HepG2 (cell line): Measurements from ENCODE around the gene HNRNPR. TPM values are rescaled to one million over a fixed set of nuclear protein-coding genes. Genes with fewer than 3 reads are reported as not detected.

Experiments used
- ATRX ChIP-seq: sonication (generic); formaldehyde crosslinking; IDR thresholded peaks from 2 replicates; pipeline ENCODE4 v1.4.0; 2020; ENCODE audit warnings: missing genetic modification reagents, borderline replicate concordance
- CREB1 ChIP-seq, 2 experiments: fragments of 450-650 bp in 1 of 2; IDR thresholded peaks; 2 replicates each; pipeline ENCODE4 v1.6.1; 2016 to 2017; ENCODE audit warnings: control low read depth in 1 of 2, mild to moderate bottlenecking in 1 of 2, missing compliant biosample characterization in 1 of 2, missing genetic modification characterization in 1 of 2
- MYC ChIP-seq: sonication (generic); formaldehyde crosslinking; IDR thresholded peaks from 2 replicates; pipeline ENCODE4 v1.9.0; 2021; ENCODE audit warnings: missing genetic modification reagents, borderline replicate concordance
- NR1H2 ChIP-seq: sonication (generic); formaldehyde crosslinking; IDR thresholded peaks from 2 replicates; pipeline ENCODE4 v1.8.1; 2022; ENCODE audit warnings: low read depth, missing genetic modification reagents, borderline replicate concordance
- POLR2AphosphoS5 ChIP-seq: IDR thresholded peaks from 2 replicates; pipeline ENCODE4 v1.6.1; 2012; ENCODE audit warnings: low read depth, low read length
- REPIN1 ChIP-seq: sonication (generic); formaldehyde crosslinking; IDR thresholded peaks from 2 replicates; pipeline ENCODE4 v1.8.0; 2022; ENCODE audit warnings: missing genetic modification reagents, low read depth, mild to moderate bottlenecking, borderline replicate concordance
- TBX2 ChIP-seq: sonication (generic); formaldehyde crosslinking; IDR thresholded peaks from 2 replicates; pipeline ENCODE4 v1.5.0; 2020; ENCODE audit warnings: missing genetic modification reagents, mild to moderate bottlenecking, borderline replicate concordance
- ZBTB1 ChIP-seq: sonication (generic); formaldehyde crosslinking; IDR thresholded peaks from 2 replicates; pipeline ENCODE4 v1.4.0; 2020; ENCODE audit warnings: missing genetic modification reagents, borderline replicate concordance
- ZBTB7B ChIP-seq: sonication (generic); formaldehyde crosslinking; IDR thresholded peaks from 2 replicates; pipeline ENCODE4 v1.4.0; 2020; ENCODE audit warnings: missing genetic modification reagents
- ZEB1 ChIP-seq: IDR thresholded peaks from 2 replicates; pipeline ENCODE4 v1.6.1; 2012; ENCODE audit warnings: mild to moderate bottlenecking, low read depth, inconsistent platforms; ENCODE audit not compliant: insufficient replicate concordance
- ZNF34 ChIP-seq: sonication (generic); formaldehyde crosslinking; IDR thresholded peaks from 2 replicates; pipeline ENCODE4 v1.4.0; 2020; ENCODE audit warnings: mild to moderate bottlenecking, missing genetic modification reagents, borderline replicate concordance
- ZNF44 ChIP-seq: sonication (generic); formaldehyde crosslinking; IDR thresholded peaks from 2 replicates; pipeline ENCODE4 v1.5.1; 2020; ENCODE audit warnings: mild to moderate bottlenecking, missing genetic modification reagents
- ZNF510 ChIP-seq: sonication (generic); formaldehyde crosslinking; IDR thresholded peaks from 2 replicates; pipeline ENCODE4 v1.4.0; 2020; ENCODE audit warnings: low read depth, mild to moderate bottlenecking, missing genetic modification reagents
- ZSCAN22 ChIP-seq: sonication (generic); formaldehyde crosslinking; IDR thresholded peaks from 2 replicates; pipeline ENCODE4 v1.4.0; 2020; ENCODE audit warnings: mild to moderate bottlenecking, missing genetic modification reagents
- polyA plus RNA-seq, 8 experiments: library from polyadenylated mRNA; depleted of rRNA in 3 of 8; stranded (reverse) in 7 of 8; unstranded in 1 of 8; fragments of >200 nt; fragmentation: Illumina TruSeq in 4 of 8; extraction: Trizol in 4 of 8; gene quantifications; 2 replicates each; pipeline versions ENCODE4 v1.2.1 to v1.2.3, GENCODE V29; 2011 to 2016; ENCODE audit warnings: low read depth in 4 of 8, missing spikeins in 1 of 8, mixed read lengths in 1 of 8; ENCODE audit not compliant: insufficient read depth in 1 of 8
- total RNA-seq, 5 experiments: library from RNA; depleted of rRNA; stranded (reverse); fragments of >200 nt; fragmentation: Illumina TruSeq; extraction: Trizol; gene quantifications; 2 replicates each; pipeline ENCODE4 v1.2.3, GENCODE V29; 2016; ENCODE audit warnings: low read depth in 1 of 5
- TF ChIP-seq, protein P1 (sequence below): sonication (generic); formaldehyde crosslinking; IDR thresholded peaks from 2 replicates; pipeline ENCODE4 v1.8.0; 2022; ENCODE audit warnings: missing genetic modification reagents, mild to moderate bottlenecking, moderate library complexity, borderline replicate concordance
- TF ChIP-seq, protein P2 (sequence below): conservative IDR thresholded peaks from 2 replicates; pipeline ENCODE4 v1.6.1; 2018; ENCODE audit warnings: missing genetic modification reagents
- TF ChIP-seq, protein P3 (sequence below): sonication (generic); formaldehyde crosslinking; IDR thresholded peaks from 2 replicates; pipeline ENCODE4 v1.4.0; 2020; ENCODE audit warnings: missing genetic modification reagents, borderline replicate concordance
- TF ChIP-seq, protein P4 (sequence below): sonication (generic); formaldehyde crosslinking; IDR thresholded peaks from 2 replicates; pipeline ENCODE4 v1.8.1; 2023; ENCODE audit warnings: mild to moderate bottlenecking, missing genetic modification reagents
- TF ChIP-seq, protein P5 (sequence below): IDR thresholded peaks from 2 replicates; pipeline ENCODE4 v1.6.1; 2016; ENCODE audit warnings: low read depth, borderline replicate concordance

Gene HNRNPR
- total and polyA plus RNA-seq, 2 of the 13 experiments (the other 11 are each of a cell fraction or from before 2014, with no cell fraction given) = 133 to 216 TPM

DNA sequence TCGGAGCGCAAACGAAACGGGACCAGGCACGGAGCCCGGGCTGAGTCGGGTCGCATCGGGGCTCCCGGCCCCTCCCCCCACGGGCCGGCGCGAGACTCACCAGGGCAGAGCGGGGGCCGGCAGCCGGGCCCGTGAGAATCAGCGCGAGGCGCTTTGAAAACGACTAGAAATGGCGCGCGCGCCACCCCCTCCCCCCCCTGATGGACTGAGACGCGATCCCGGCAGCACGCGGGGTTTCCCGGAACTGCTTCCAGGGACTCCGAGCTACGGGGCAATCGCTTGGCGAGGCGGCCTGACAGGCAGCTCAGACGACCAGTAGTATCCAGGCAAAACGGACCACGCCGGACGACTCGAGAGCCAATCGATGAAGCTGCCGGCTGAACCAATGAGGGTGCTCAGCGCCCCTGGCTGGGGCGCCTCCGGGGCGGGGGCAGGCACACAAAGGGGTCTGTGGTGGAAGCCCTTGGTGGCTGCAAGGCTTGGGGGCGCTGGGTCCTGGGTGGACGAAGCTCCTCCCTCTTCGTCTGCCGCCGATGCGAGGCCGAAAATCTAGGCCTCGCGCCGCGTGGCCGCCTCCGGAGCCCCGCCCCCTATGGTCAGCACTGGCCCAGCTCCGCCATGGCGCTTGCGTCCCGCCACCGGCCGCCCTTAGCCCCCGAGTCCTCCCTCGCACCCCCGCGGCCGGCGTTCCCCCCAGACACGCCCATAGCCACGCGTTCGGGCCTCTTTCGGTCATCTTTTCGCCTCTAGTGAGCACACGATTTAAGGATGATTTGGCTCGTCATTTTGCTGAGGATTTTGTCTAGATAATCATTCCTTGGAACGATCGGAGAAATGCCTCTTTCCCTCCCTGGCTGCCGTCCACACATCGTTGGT is at the start of gene HNRNPR (continued):
- TF ChIP-seq, protein P1, sequence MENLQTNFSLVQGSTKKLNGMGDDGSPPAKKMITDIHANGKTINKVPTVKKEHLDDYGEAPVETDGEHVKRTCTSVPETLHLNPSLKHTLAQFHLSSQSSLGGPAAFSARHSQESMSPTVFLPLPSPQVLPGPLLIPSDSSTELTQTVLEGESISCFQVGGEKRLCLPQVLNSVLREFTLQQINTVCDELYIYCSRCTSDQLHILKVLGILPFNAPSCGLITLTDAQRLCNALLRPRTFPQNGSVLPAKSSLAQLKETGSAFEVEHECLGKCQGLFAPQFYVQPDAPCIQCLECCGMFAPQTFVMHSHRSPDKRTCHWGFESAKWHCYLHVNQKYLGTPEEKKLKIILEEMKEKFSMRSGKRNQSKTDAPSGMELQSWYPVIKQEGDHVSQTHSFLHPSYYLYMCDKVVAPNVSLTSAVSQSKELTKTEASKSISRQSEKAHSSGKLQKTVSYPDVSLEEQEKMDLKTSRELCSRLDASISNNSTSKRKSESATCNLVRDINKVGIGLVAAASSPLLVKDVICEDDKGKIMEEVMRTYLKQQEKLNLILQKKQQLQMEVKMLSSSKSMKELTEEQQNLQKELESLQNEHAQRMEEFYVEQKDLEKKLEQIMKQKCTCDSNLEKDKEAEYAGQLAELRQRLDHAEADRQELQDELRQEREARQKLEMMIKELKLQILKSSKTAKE = no peak
- TF ChIP-seq, protein P2, sequence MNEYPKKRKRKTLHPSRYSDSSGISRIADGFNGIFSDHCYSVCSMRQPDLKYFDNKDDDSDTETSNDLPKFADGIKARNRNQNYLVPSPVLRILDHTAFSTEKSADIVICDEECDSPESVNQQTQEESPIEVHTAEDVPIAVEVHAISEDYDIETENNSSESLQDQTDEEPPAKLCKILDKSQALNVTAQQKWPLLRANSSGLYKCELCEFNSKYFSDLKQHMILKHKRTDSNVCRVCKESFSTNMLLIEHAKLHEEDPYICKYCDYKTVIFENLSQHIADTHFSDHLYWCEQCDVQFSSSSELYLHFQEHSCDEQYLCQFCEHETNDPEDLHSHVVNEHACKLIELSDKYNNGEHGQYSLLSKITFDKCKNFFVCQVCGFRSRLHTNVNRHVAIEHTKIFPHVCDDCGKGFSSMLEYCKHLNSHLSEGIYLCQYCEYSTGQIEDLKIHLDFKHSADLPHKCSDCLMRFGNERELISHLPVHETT (CRISPR knock-in tag) = peak; percentile 83
- TF ChIP-seq MYC (peak; percentile 96), POLR2AphosphoS5 (peak; percentile 76), ZNF34 (CRISPR knock-in tag) (0 out of 2 replicates have a peak, but pooled peaks have one; percentile 15), ZBTB1 (no peak), ZBTB7B (CRISPR knock-in tag) (peak; percentile 90), ZNF510 (0 out of 2 replicates have a peak, but pooled peaks have one; percentile 36), ZSCAN22 (CRISPR knock-in tag) (no peak), NR1H2 (no peak), CREB1 (IDR thresholded peaks at IDR 0.05) (peak; percentile 85), CREB1 (CRISPR knock-in tag; IDR thresholded peaks at IDR 0.05) (peak; percentile 94), ZEB1 (peak; percentile 29), REPIN1 (CRISPR knock-in tag) (peak; percentile 80), ZNF44 (CRISPR knock-in tag) (no peak), TBX2 (CRISPR knock-in tag) (peak; percentile 73; the same call in 1 of the 2 replicates), ATRX (CRISPR knock-in tag) (no peak)
- TF ChIP-seq, protein P3, sequence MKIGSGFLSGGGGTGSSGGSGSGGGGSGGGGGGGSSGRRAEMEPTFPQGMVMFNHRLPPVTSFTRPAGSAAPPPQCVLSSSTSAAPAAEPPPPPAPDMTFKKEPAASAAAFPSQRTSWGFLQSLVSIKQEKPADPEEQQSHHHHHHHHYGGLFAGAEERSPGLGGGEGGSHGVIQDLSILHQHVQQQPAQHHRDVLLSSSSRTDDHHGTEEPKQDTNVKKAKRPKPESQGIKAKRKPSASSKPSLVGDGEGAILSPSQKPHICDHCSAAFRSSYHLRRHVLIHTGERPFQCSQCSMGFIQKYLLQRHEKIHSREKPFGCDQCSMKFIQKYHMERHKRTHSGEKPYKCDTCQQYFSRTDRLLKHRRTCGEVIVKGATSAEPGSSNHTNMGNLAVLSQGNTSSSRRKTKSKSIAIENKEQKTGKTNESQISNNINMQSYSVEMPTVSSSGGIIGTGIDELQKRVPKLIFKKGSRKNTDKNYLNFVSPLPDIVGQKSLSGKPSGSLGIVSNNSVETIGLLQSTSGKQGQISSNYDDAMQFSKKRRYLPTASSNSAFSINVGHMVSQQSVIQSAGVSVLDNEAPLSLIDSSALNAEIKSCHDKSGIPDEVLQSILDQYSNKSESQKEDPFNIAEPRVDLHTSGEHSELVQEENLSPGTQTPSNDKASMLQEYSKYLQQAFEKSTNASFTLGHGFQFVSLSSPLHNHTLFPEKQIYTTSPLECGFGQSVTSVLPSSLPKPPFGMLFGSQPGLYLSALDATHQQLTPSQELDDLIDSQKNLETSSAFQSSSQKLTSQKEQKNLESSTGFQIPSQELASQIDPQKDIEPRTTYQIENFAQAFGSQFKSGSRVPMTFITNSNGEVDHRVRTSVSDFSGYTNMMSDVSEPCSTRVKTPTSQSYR (CRISPR knock-in tag) = peak; percentile 29; the same call in 1 of the 2 replicates
- TF ChIP-seq, protein P4, sequence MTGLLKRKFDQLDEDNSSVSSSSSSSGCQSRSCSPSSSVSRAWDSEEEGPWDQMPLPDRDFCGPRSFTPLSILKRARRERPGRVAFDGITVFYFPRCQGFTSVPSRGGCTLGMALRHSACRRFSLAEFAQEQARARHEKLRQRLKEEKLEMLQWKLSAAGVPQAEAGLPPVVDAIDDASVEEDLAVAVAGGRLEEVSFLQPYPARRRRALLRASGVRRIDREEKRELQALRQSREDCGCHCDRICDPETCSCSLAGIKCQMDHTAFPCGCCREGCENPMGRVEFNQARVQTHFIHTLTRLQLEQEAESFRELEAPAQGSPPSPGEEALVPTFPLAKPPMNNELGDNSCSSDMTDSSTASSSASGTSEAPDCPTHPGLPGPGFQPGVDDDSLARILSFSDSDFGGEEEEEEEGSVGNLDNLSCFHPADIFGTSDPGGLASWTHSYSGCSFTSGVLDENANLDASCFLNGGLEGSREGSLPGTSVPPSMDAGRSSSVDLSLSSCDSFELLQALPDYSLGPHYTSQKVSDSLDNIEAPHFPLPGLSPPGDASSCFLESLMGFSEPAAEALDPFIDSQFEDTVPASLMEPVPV (CRISPR knock-in tag) = peak; percentile 91
- TF ChIP-seq, protein P5, sequence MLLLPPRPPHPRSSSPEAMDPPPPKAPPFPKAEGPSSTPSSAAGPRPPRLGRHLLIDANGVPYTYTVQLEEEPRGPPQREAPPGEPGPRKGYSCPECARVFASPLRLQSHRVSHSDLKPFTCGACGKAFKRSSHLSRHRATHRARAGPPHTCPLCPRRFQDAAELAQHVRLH (CRISPR knock-in tag) = 0 out of 2 replicates have a peak, but pooled peaks have one; percentile 29
